ENCODE measurements around the gene NFE2L2.
A peak's percentile ranks its signal among the peaks of the same experiment; 100 is the strongest.
"Not testable (repeated sequence)": the region's sequence is repeated elsewhere in the genome, so short reads cannot be mapped to it uniquely, and the experiment has no call there.

The NFE2L2 gene

GRCh38 chr2:177264693-177265587 is at the start of gene NFE2L2:
Gene NFE2L2, minus strand, starts transcription at chr2:177264727. Its CDS starts 151 bp downstream, at chr2:177264576.
- DNase-seq = peak; percentile 67

GRCh38 chr2:177314194-177314593 is 49.7 kb upstream of the NFE2L2 start:
- no peak for DNase-seq

GRCh38 chr2:177313162-177313781 is 48.7 kb upstream of the NFE2L2 start:
- DNase-seq = no peak

GRCh38 chr2:177312562-177312961 is 48.0 kb upstream of the NFE2L2 start:
- DNase-seq = no peak

GRCh38 chr2:177309672-177310309 is 45.3 kb upstream of the NFE2L2 start:
- DNase-seq = not testable (repeated sequence)

- no peak for DNase-seq
Observed at GRCh38 chr2:177306550-177306949, 42.0 kb upstream of the NFE2L2 start.

GRCh38 chr2:177303939-177304338 is 39.4 kb upstream of the NFE2L2 start:
- DNase-seq = no peak

GRCh38 chr2:177302552-177302951 is 38.0 kb upstream of the NFE2L2 start:
- no peak for DNase-seq

- no peak for DNase-seq
Observed at GRCh38 chr2:177298191-177298590, 33.7 kb upstream of the NFE2L2 start.

GRCh38 chr2:177296040-177296439 is 31.5 kb upstream of the NFE2L2 start:
- DNase-seq = no peak

GRCh38 chr2:177295484-177295883 is 31.0 kb upstream of the NFE2L2 start:
- DNase-seq = no peak

GRCh38 chr2:177291701-177292100 is 27.2 kb upstream of the NFE2L2 start:
- no peak for DNase-seq

- no peak for DNase-seq
Observed at GRCh38 chr2:177289824-177290628, 25.5 kb upstream of the NFE2L2 start.

- no peak for DNase-seq
Observed at GRCh38 chr2:177287814-177288213, 23.3 kb upstream of the NFE2L2 start.

- no peak for DNase-seq
Observed at GRCh38 chr2:177285892-177286715, 21.6 kb upstream of the NFE2L2 start.

- no peak for DNase-seq
Observed at GRCh38 chr2:177284531-177284930, 20.0 kb upstream of the NFE2L2 start.

GRCh38 chr2:177283906-177284305 is 19.4 kb upstream of the NFE2L2 start:
- no peak for DNase-seq

GRCh38 chr2:177282787-177283572 is 18.5 kb upstream of the NFE2L2 start:
- DNase-seq = no peak

GRCh38 chr2:177282181-177282641 is 17.7 kb upstream of the NFE2L2 start:
- DNase-seq = no peak

- no peak for DNase-seq
Observed at GRCh38 chr2:177281400-177282180, 17.1 kb upstream of the NFE2L2 start.
